ENCODE results near the gene UBE2Z. TPM values are rescaled to one million over a fixed set of nuclear protein-coding genes. Genes with fewer than 3 reads are reported as not detected.

The UBE2Z gene
- 57.8 TPM for total RNA-seq

GRCh38 chr17:48908047-48908843 lies at the start of gene UBE2Z:
Gene UBE2Z (plus strand): TSS chr17:48908407. CDS start chr17:48908504, 97 bp downstream.

GRCh38 chr17:48944515-48945260 lies 36.5 kb downstream of the UBE2Z start, which contains the start of gene SNF8:
Gene SNF8 (minus strand): TSS chr17:48944842. CDS start chr17:48944734, 108 bp downstream.

Other genes with a start within 250 kb of the UBE2Z start
- not detected for gene PRAC1, start 185.9 kb upstream of the UBE2Z start, total RNA-seq
- gene PRAC2, start 185.2 kb upstream of the UBE2Z start, total RNA-seq: not detected
- gene HOXB13, start 179.7 kb upstream of the UBE2Z start, total RNA-seq: not detected
- gene TTLL6, start 91.2 kb upstream of the UBE2Z start, total RNA-seq: 1.6 TPM
- 65.5 TPM for gene CALCOCO2, start 77.4 kb upstream of the UBE2Z start, total RNA-seq
- gene ATP5MC1, start 15.6 kb upstream of the UBE2Z start, total RNA-seq: 33.5 TPM
- 64.2 TPM for gene SNF8, start 36.4 kb downstream of the UBE2Z start, total RNA-seq
- gene GIP, start 60.2 kb downstream of the UBE2Z start, total RNA-seq: not detected
- gene IGF2BP1, start 89.0 kb downstream of the UBE2Z start, total RNA-seq: 12.0 TPM
- not detected for gene B4GALNT2, start 224.4 kb downstream of the UBE2Z start, total RNA-seq

Measured in camera-type eye (tissue), 1 donor.